SK-N-SH treated with all-trans-retinoic acid at 6 μM for 48 hours (cell line): ENCODE measurements around the gene RCBTB1.

Experiments
- ARNTL ChIP-seq: fragments of 450-650 bp; formaldehyde crosslinking; IDR thresholded peaks from 2 replicates; pipeline ENCODE4 v1.5.0; 2020; ENCODE audit warnings: low read depth, mild to moderate bottlenecking, moderate library complexity, borderline replicate concordance
- ESRRG ChIP-seq: fragments of 250-450 bp; sonication (Bioruptor Pico); IDR thresholded peaks from 2 replicates; pipeline ENCODE4 v1.6.1; 2021; ENCODE audit warnings: mild to moderate bottlenecking
- GLIS3 ChIP-seq: fragments of 250-450 bp; sonication (Bioruptor Pico); IDR thresholded peaks from 2 replicates; pipeline ENCODE4 v1.5.0; 2020; ENCODE audit warnings: mild to moderate bottlenecking, moderate library complexity
- ISL1 ChIP-seq: fragments of 250-450 bp; sonication (Bioruptor Pico); IDR thresholded peaks from 2 replicates; pipeline ENCODE4 v2.1.2; 2022; ENCODE audit warnings: mild to moderate bottlenecking, moderate library complexity
- OSR1 ChIP-seq: fragments of 250-450 bp; sonication (Bioruptor Pico); IDR thresholded peaks from 2 replicates; pipeline ENCODE4 v1.8.0; 2022; ENCODE audit warnings: moderate library complexity, mild to moderate bottlenecking, inconsistent platforms
- RARB ChIP-seq: fragments of 250-450 bp; sonication (Bioruptor Pico); IDR thresholded peaks from 2 replicates; pipeline ENCODE4 v1.8.0; 2021; ENCODE audit warnings: mild to moderate bottlenecking, moderate library complexity
- TCF4 ChIP-seq: fragments of 250-450 bp; sonication (Bioruptor Pico); IDR thresholded peaks from 2 replicates; pipeline ENCODE4 v1.8.0; 2021; ENCODE audit warnings: mild to moderate bottlenecking, moderate library complexity, borderline replicate concordance
- TOX ChIP-seq: fragments of 250-450 bp; sonication (Bioruptor Pico); IDR thresholded peaks from 2 replicates; pipeline ENCODE4 v1.8.0; 2021; ENCODE audit warnings: mild to moderate bottlenecking, moderate library complexity, borderline replicate concordance
- ZC3H10 ChIP-seq: fragments of 250-450 bp; sonication (Bioruptor Pico); IDR thresholded peaks from 2 replicates; pipeline ENCODE4 v1.5.1; 2021; ENCODE audit warnings: mild to moderate bottlenecking, moderate library complexity
- ZFP3 ChIP-seq: fragments of 250-450 bp; sonication (Bioruptor Pico); IDR thresholded peaks from 2 replicates; pipeline ENCODE4 v1.5.0; 2020; ENCODE audit warnings: mild to moderate bottlenecking, moderate library complexity
- ZNF70 ChIP-seq: fragments of 450-650 bp; formaldehyde crosslinking; IDR thresholded peaks from 2 replicates; pipeline ENCODE4 v1.5.0; 2020; ENCODE audit warnings: mild to moderate bottlenecking, moderate library complexity
- TF ChIP-seq, protein P1 (sequence below): fragments of 250-450 bp; sonication (Bioruptor Pico); IDR thresholded peaks from 2 replicates; pipeline ENCODE4 v1.8.0; 2021; ENCODE audit warnings: low read depth, mild to moderate bottlenecking, moderate library complexity, borderline replicate concordance
- TF ChIP-seq, protein P2 (sequence below): fragments of 250-450 bp; sonication (Bioruptor Pico); IDR thresholded peaks from 2 replicates; pipeline ENCODE4 v1.5.1; 2021; ENCODE audit warnings: mild to moderate bottlenecking, moderate library complexity

GRCh38 chr13:49579501-49579900 is 5.9 kb downstream of the RCBTB1 start:
- TF ChIP-seq RARB (CRISPR knock-in tag) (no peak), TOX (CRISPR knock-in tag) (no peak), ISL1 (no peak), GLIS3 (no peak), ZC3H10 (CRISPR knock-in tag) (no peak), OSR1 (CRISPR knock-in tag) (no peak), ARNTL (no peak), TCF4 (no peak), ZNF70 (no peak), ZFP3 (CRISPR knock-in tag) (no peak), ESRRG (CRISPR knock-in tag) (no peak)
- TF ChIP-seq, protein P1, sequence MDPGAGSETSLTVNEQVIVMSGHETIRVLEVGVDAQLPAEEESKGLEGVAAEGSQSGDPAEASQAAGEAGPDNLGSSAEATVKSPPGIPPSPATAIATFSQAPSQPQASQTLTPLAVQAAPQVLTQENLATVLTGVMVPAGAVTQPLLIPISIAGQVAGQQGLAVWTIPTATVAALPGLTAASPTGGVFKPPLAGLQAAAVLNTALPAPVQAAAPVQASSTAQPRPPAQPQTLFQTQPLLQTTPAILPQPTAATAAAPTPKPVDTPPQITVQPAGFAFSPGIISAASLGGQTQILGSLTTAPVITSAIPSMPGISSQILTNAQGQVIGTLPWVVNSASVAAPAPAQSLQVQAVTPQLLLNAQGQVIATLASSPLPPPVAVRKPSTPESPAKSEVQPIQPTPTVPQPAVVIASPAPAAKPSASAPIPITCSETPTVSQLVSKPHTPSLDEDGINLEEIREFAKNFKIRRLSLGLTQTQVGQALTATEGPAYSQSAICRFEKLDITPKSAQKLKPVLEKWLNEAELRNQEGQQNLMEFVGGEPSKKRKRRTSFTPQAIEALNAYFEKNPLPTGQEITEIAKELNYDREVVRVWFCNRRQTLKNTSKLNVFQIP (CRISPR knock-in tag) = no peak
- TF ChIP-seq, protein P2, sequence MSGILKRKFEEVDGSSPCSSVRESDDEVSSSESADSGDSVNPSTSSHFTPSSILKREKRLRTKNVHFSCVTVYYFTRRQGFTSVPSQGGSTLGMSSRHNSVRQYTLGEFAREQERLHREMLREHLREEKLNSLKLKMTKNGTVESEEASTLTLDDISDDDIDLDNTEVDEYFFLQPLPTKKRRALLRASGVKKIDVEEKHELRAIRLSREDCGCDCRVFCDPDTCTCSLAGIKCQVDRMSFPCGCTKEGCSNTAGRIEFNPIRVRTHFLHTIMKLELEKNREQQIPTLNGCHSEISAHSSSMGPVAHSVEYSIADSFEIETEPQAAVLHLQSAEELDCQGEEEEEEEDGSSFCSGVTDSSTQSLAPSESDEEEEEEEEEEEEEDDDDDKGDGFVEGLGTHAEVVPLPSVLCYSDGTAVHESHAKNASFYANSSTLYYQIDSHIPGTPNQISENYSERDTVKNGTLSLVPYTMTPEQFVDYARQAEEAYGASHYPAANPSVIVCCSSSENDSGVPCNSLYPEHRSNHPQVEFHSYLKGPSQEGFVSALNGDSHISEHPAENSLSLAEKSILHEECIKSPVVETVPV (CRISPR knock-in tag) = no peak
